DOHH2 (cell line): Measurements from ENCODE around the gene MID1.

Experiments
- H3F3A ChIP-seq: fragments of 200-600 bp; sonication (generic), shearing (Covaris generic); 2 replicates; pipeline ENCODE4 v1.6.0; 2016; ENCODE audit warnings: antibody characterized with exemption, mild to moderate bottlenecking; ENCODE audit not compliant: control insufficient read depth, insufficient read depth
- H3K27ac ChIP-seq: fragments of 200-600 bp; sonication (generic); 2 replicates; pipeline ENCODE4 v1.5.1; 2014; ENCODE audit warnings: low read depth, mild to moderate bottlenecking, low read length, moderate library complexity
- H3K27me3 ChIP-seq: fragments of 200-600 bp; sonication (generic); 2 replicates; pipeline ENCODE4 v1.6.1; 2014; ENCODE audit warnings: mild to moderate bottlenecking, low read length, mixed read lengths; ENCODE audit not compliant: control insufficient read depth
- H3K36me3 ChIP-seq: fragments of 200-600 bp; sonication (generic); 2 replicates; pipeline ENCODE4 v1.6.1; 2014; ENCODE audit warnings: mild to moderate bottlenecking, low read length, moderate library complexity, mixed read lengths; ENCODE audit not compliant: control insufficient read depth
- H3K4me1 ChIP-seq: fragments of 200-600 bp; sonication (generic); 2 replicates; pipeline ENCODE4 v1.6.1; 2014; ENCODE audit warnings: mild to moderate bottlenecking, low read length, mixed read lengths; ENCODE audit not compliant: control insufficient read depth
- H3K4me2 ChIP-seq: fragments of 200-600 bp; sonication (generic); 2 replicates; pipeline ENCODE4 v1.6.0; 2014; ENCODE audit warnings: mild to moderate bottlenecking, low read length, moderate library complexity
- H3K4me3 ChIP-seq: fragments of 200-600 bp; sonication (generic); 2 replicates; pipeline ENCODE4 v1.5.1; 2014; ENCODE audit warnings: mild to moderate bottlenecking, low read length, mixed read lengths
- H3K79me2 ChIP-seq: fragments of 200-600 bp; sonication (generic); 2 replicates; pipeline ENCODE4 v1.6.1; 2014; ENCODE audit warnings: mild to moderate bottlenecking, low read length, mixed read lengths; ENCODE audit not compliant: control insufficient read depth
- H3K9me2 ChIP-seq: fragments of 200-600 bp; sonication (generic); replicated peaks from 2 replicates; pipeline ENCODE4 v1.6.1; 2014; ENCODE audit warnings: mild to moderate bottlenecking, low read length, mixed read lengths; ENCODE audit not compliant: control insufficient read depth
- H3K9me3 ChIP-seq: fragments of 200-600 bp; sonication (generic); 2 replicates; pipeline ENCODE4 v1.6.1; 2014; ENCODE audit warnings: antibody characterized with exemption, low read length, mixed read lengths; ENCODE audit not compliant: control insufficient read depth, insufficient read depth
- H4K20me1 ChIP-seq: fragments of 200-600 bp; sonication (generic); 2 replicates; pipeline ENCODE4 v1.6.0; 2014; ENCODE audit warnings: low read depth, mild to moderate bottlenecking, antibody characterized with exemption, low read length, moderate library complexity; ENCODE audit not compliant: control insufficient read depth, insufficient read depth
- EZH2phosphoT487 ChIP-seq: fragments of 200-600 bp; sonication (generic); IDR thresholded peaks from 2 replicates; pipeline ENCODE4 v1.6.1; 2017; ENCODE audit warnings: borderline replicate concordance, mild to moderate bottlenecking, antibody characterized with exemption, low read length, moderate library complexity, mixed read lengths
- TF ChIP-seq, protein P1 (sequence below): fragments of 200-600 bp; sonication (generic); IDR thresholded peaks from one replicate; pipeline ENCODE4 v1.5.1; 2014; ENCODE audit warnings: antibody characterized with exemption, mild to moderate bottlenecking, low read depth, low read length; ENCODE audit not compliant: poor library complexity, severe bottlenecking

Gene MID1

GRCh38 chrX:10615931-10616774 lies 4.2 kb downstream of the MID1 start:
- no peaks in the 10 kb centered on the region for H3K79me2 ChIP-seq
- H3K27me3 ChIP-seq = peaks cover 24% of the 10 kb centered on the region

GRCh38 chrX:10612215-10612614 lies 8.2 kb downstream of the MID1 start:
- Histone ChIP-seq H3K4me2 (no peak overlapping the region), H4K20me1 (no peaks in the 10 kb centered on the region), H3K27me3 (no peaks in the 10 kb centered on the region), H3K79me2 (no peaks in the 10 kb centered on the region), H3K36me3 (no peaks in the 10 kb centered on the region), H3K27ac (no peak overlapping the region), H3F3A (no peaks in the 10 kb centered on the region), H3K4me1 (no peaks in the 10 kb centered on the region), H3K4me3 (no peak overlapping the region), H3K9me3 (no peaks in the 10 kb centered on the region), H3K9me2 (no peaks in the 10 kb centered on the region)
- TF ChIP-seq, protein P1, sequence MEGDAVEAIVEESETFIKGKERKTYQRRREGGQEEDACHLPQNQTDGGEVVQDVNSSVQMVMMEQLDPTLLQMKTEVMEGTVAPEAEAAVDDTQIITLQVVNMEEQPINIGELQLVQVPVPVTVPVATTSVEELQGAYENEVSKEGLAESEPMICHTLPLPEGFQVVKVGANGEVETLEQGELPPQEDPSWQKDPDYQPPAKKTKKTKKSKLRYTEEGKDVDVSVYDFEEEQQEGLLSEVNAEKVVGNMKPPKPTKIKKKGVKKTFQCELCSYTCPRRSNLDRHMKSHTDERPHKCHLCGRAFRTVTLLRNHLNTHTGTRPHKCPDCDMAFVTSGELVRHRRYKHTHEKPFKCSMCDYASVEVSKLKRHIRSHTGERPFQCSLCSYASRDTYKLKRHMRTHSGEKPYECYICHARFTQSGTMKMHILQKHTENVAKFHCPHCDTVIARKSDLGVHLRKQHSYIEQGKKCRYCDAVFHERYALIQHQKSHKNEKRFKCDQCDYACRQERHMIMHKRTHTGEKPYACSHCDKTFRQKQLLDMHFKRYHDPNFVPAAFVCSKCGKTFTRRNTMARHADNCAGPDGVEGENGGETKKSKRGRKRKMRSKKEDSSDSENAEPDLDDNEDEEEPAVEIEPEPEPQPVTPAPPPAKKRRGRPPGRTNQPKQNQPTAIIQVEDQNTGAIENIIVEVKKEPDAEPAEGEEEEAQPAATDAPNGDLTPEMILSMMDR = no peak
- TF ChIP-seq EZH2phosphoT487 = no peak

More at GRCh38 chrX:10615931-10616774, 4.2 kb downstream of the MID1 start:
- H3K4me3 ChIP-seq = no peak overlapping the region
- no peaks in the 10 kb centered on the region for H3K36me3 ChIP-seq
- no peaks in the 10 kb centered on the region for H3K9me2 ChIP-seq
- H3K9me3 ChIP-seq = no peaks in the 10 kb centered on the region
- no peaks in the 10 kb centered on the region for H3F3A ChIP-seq
- no peaks in the 10 kb centered on the region for H4K20me1 ChIP-seq
- H3K4me1 ChIP-seq = no peaks in the 10 kb centered on the region
- no peak overlapping the region for H3K27ac ChIP-seq
- H3K4me2 ChIP-seq = no peak overlapping the region
- TF ChIP-seq, protein P1 = peak; percentile 49
- TF ChIP-seq EZH2phosphoT487 = no peak

- H3K4me2 ChIP-seq = no peak overlapping the region
These were observed 8.8 kb downstream of the MID1 start for GRCh38 chrX:10611441-10612090.

More at GRCh38 chrX:10611441-10612090, 8.8 kb downstream of the MID1 start:
- TF ChIP-seq, protein P1 = no peak
- no peak for TF ChIP-seq EZH2phosphoT487
- Histone ChIP-seq H3K79me2 (no peaks in the 10 kb centered on the region), H3K27me3 (no peaks in the 10 kb centered on the region), H3K36me3 (no peaks in the 10 kb centered on the region), H3K9me2 (no peaks in the 10 kb centered on the region), H3K4me3 (no peak overlapping the region), H3F3A (no peaks in the 10 kb centered on the region), H4K20me1 (no peaks in the 10 kb centered on the region), H3K27ac (no peak overlapping the region), H3K4me1 (no peaks in the 10 kb centered on the region), H3K9me3 (no peaks in the 10 kb centered on the region)
